Stimulated activated CD4-positive, alpha-beta T cell treated with anti-CD3 and anti-CD28 coated beads, Interleukin-12 subunit alpha, Interleukin-12 subunit beta, amount 100 ng/mL, for 48 hours (primary cell): ENCODE results near the gene PTPRCAP.
A peak's percentile ranks its signal among the peaks of the same experiment; 100 is the strongest.
"Not testable (repeated sequence)": the region's sequence is repeated elsewhere in the genome, so short reads cannot be mapped to it uniquely, and the experiment has no call there.

ENCODE experiments used
- DNase-seq, 3 donors: peaks; one replicate each; pipeline ENCODE4 v3.0.0-alpha.2; 2020; ENCODE audit warnings: low read depth in 2 of 3, low spot score in 1 of 3

The PTPRCAP gene

GRCh38 chr11:67465530-67465929, 28.0 kb upstream of the PTPRCAP start:
- DNase-seq: not testable (repeated sequence)

- DNase-seq: no peak
These were observed 27.7 kb upstream of the PTPRCAP start for GRCh38 chr11:67465189-67465510.

- DNase-seq: peak; percentile 88 to 92 (median 91)
These were observed 27.1 kb upstream of the PTPRCAP start for GRCh38 chr11:67464411-67465188.

- no peak for DNase-seq
These were observed 26.4 kb upstream of the PTPRCAP start for GRCh38 chr11:67463680-67464410.

- DNase-seq: no peak
These were observed 25.7 kb upstream of the PTPRCAP start for GRCh38 chr11:67463186-67463585.

GRCh38 chr11:67458266-67458665, 20.8 kb upstream of the PTPRCAP start:
- DNase-seq: no peak

- DNase-seq: no peak
These were observed 20.0 kb upstream of the PTPRCAP start for GRCh38 chr11:67457453-67457852.

GRCh38 chr11:67456068-67456705, 18.7 kb upstream of the PTPRCAP start:
- no peak for DNase-seq

- DNase-seq: no peak
These were observed 17.6 kb upstream of the PTPRCAP start, which contains the start of gene CABP4 for GRCh38 chr11:67455054-67455453. Gene CABP4, plus strand, starts transcription at chr11:67455354. Its CDS starts 70 bp downstream, at chr11:67455424.

- DNase-seq: no peak
These were observed 16.6 kb upstream of the PTPRCAP start for GRCh38 chr11:67453816-67454732.

GRCh38 chr11:67452141-67452952, 14.9 kb upstream of the PTPRCAP start, which contains the start of gene GPR152:
Gene GPR152, minus strand, starts transcription at chr11:67452729. Its CDS starts 5 bp downstream, at chr11:67452724.
- no peak for DNase-seq

- DNase-seq: no peak
These were observed 14.1 kb upstream of the PTPRCAP start for GRCh38 chr11:67451658-67451976.

- DNase-seq: no peak
These were observed 13.5 kb upstream of the PTPRCAP start for GRCh38 chr11:67450796-67451657.

- DNase-seq: no peak
These were observed 11.8 kb upstream of the PTPRCAP start for GRCh38 chr11:67449116-67449844.

- no peak for DNase-seq
These were observed 10.7 kb upstream of the PTPRCAP start for GRCh38 chr11:67448220-67448609.

- no peak for DNase-seq
These were observed 8.0 kb upstream of the PTPRCAP start for GRCh38 chr11:67445515-67445914.

- no peak for DNase-seq
These were observed 5.3 kb upstream of the PTPRCAP start for GRCh38 chr11:67442504-67443404.
